HCT116 (cell line): ENCODE data around the gene TRIM45. TPM values are rescaled to one million over a fixed set of nuclear protein-coding genes. Genes with fewer than 3 reads are reported as not detected.

Experiments used
- ATAC-seq: fragments of 200-7000 bp; cut with Tn5 transposase; 2 replicates; pipeline ENCODE4 v1.9.1; 2020; ENCODE audit warnings: mild to moderate bottlenecking, moderate library complexity
- BruUV-seq: library from RNA; stranded (reverse); fragments of 400-500 nt; replicated peaks from 2 replicates; lab custom pipeline; 2021; lab: Mats Ljungman, UMichigan
- CTCF ChIA-PET: fragments of 300-600 bp; sonication (Branson Sonifier 250); formaldehyde crosslinking; loops from one replicate; lab custom pipeline; 2021; ENCODE audit warnings: antibody characterized with exemption; lab: Charles Lee
- POLR2A ChIA-PET: fragments of 300-600, 350-600 bp; sonication (Branson Sonifier 250); formaldehyde crosslinking; loops from one replicate; lab custom pipeline; 2021; ENCODE audit warnings: antibody characterized with exemption; lab: Charles Lee
- RAD21 ChIA-PET, 2 experiments: fragments of 300-600 bp; sonication (Branson Sonifier 250); formaldehyde crosslinking; loops; one replicate each; lab custom pipeline; 2023; ENCODE audit warnings: low total read pairs in 2 of 2; ENCODE audit not compliant: uncharacterized antibody in 2 of 2, unreplicated experiment in 2 of 2, low non-redundant PET in 1 of 2; lab: Charles Lee
- DNase-seq: peaks from one replicate; pipeline ENCODE4 v3.0.0-alpha.2; 2010; ENCODE audit warnings: low read depth, low spot score
- H2AFZ ChIP-seq: fragments of 200-600 bp; shearing (Covaris generic), sonication (generic); 2 replicates; pipeline ENCODE4 v1.6.1; 2017; ENCODE audit warnings: low read depth, mixed run types, mixed read lengths, antibody characterized with exemption, low read length; ENCODE audit not compliant: poor library complexity, severe bottlenecking
- H3K27ac ChIP-seq: 2 replicates; pipeline ENCODE4 v1.5.1; 2012; ENCODE audit warnings: low read depth, low read length
- H3K27me3 ChIP-seq: fragments of 200-600 bp; sonication (generic); 2 replicates; pipeline ENCODE4 v1.6.1; 2016; ENCODE audit warnings: mixed run types, low read length, mixed read lengths; ENCODE audit not compliant: insufficient read depth
- H3K36me3 ChIP-seq, 2 experiments: fragments of 200-500 bp in 1 of 2; fragments of 200-600 bp in 1 of 2; sonication (Bioruptor generic) in 1 of 2; sonication (generic) in 1 of 2; 2 replicates each; pipeline versions ENCODE4 v1.5.1 to v1.6.1; 2014 to 2016; ENCODE audit warnings: low read length in 2 of 2, inconsistent platforms in 1 of 2, mixed read lengths in 1 of 2, mixed run types in 1 of 2; ENCODE audit not compliant: insufficient read depth in 2 of 2, control insufficient read depth in 1 of 2
- H3K4me1 ChIP-seq, 2 experiments: fragments of 200-600 bp in 1 of 2; sonication (generic) in 1 of 2; 2 replicates each; pipeline versions ENCODE4 v1.5.1 to v1.6.1; 2012 to 2017; ENCODE audit warnings: low read length in 2 of 2, inconsistent platforms in 1 of 2, mild to moderate bottlenecking in 1 of 2, mixed read lengths in 1 of 2, mixed run types in 1 of 2, moderate library complexity in 1 of 2; ENCODE audit not compliant: insufficient read depth in 2 of 2, control insufficient read depth in 1 of 2
- H3K4me2 ChIP-seq: fragments of 200-600 bp; sonication (generic); 2 replicates; pipeline ENCODE4 v1.6.1; 2017; ENCODE audit warnings: mixed run types, low read length, mixed read lengths
- H3K4me3 ChIP-seq, 2 experiments: fragments of 200-600 bp in 1 of 2; sonication (generic) in 1 of 2; replicated peaks in 1 of 2; 2 replicates each; pipeline ENCODE4 v1.5.1; 2011 to 2016; ENCODE audit warnings: low read length in 2 of 2, control low read depth in 1 of 2, low read depth in 1 of 2, mild to moderate bottlenecking in 1 of 2, mixed read lengths in 1 of 2, mixed run types in 1 of 2
- H3K79me2 ChIP-seq: fragments of 200-600 bp; sonication (generic); 2 replicates; pipeline ENCODE4 v1.6.1; 2017; ENCODE audit warnings: mild to moderate bottlenecking, mixed run types, low read length, moderate library complexity, mixed read lengths; ENCODE audit not compliant: insufficient read depth
- H3K9ac ChIP-seq: fragments of 200-600 bp; sonication (generic); 2 replicates; pipeline ENCODE4 v1.6.1; 2016; ENCODE audit warnings: low read length, mixed read lengths
- H3K9me2 ChIP-seq: fragments of 200-600 bp; sonication (generic), shearing (Covaris generic); 2 replicates; pipeline ENCODE4 v1.6.1; 2017; ENCODE audit warnings: mixed run types, mild to moderate bottlenecking, moderate library complexity; ENCODE audit not compliant: insufficient read depth
- H3K9me3 ChIP-seq, 2 experiments: fragments of 200-500 bp in 1 of 2; fragments of 200-600 bp in 1 of 2; sonication (Bioruptor generic) in 1 of 2; sonication (generic) in 1 of 2; 2 replicates each; pipeline ENCODE4 v1.6.1; 2014 to 2017; ENCODE audit warnings: low read length in 2 of 2, mixed read lengths in 2 of 2, inconsistent platforms in 1 of 2, low read depth in 1 of 2, mild to moderate bottlenecking in 1 of 2, mixed run types in 1 of 2, moderate library complexity in 1 of 2; ENCODE audit not compliant: control insufficient read depth in 1 of 2, insufficient read depth in 1 of 2
- H4K20me1 ChIP-seq: fragments of 200-600 bp; sonication (generic), shearing (Covaris generic); 2 replicates; pipeline ENCODE4 v1.6.1; 2017; ENCODE audit warnings: mixed run types, mild to moderate bottlenecking, moderate library complexity; ENCODE audit not compliant: insufficient read depth
- CBX3 ChIP-seq: IDR thresholded peaks from 2 replicates; pipeline ENCODE4 v1.6.1; 2012; ENCODE audit warnings: low read depth
- CEBPB ChIP-seq: IDR thresholded peaks from 2 replicates; pipeline ENCODE4 v1.6.1; 2012; ENCODE audit warnings: low read depth
- EGR1 ChIP-seq: IDR thresholded peaks from 2 replicates; pipeline ENCODE4 v1.6.1; 2012; ENCODE audit warnings: low read depth
- ELF1 ChIP-seq: IDR thresholded peaks from 2 replicates; pipeline ENCODE4 v1.6.1; 2012; ENCODE audit warnings: low read depth, borderline replicate concordance
- EZH2phosphoT487 ChIP-seq: fragments of 200-600 bp; IDR thresholded peaks from 2 replicates; pipeline ENCODE4 v1.6.1; 2018; ENCODE audit warnings: antibody characterized with exemption, borderline replicate concordance
- FOSL1 ChIP-seq: IDR thresholded peaks from 2 replicates; pipeline ENCODE4 v1.6.1; 2012; ENCODE audit warnings: low read depth
- POLR2A ChIP-seq: IDR thresholded peaks from 2 replicates; pipeline ENCODE4 v1.7.0; 2011; ENCODE audit warnings: borderline replicate concordance; ENCODE audit not compliant: insufficient read depth, insufficient read length; ENCODE audit errors: extremely low read depth
- SIN3A ChIP-seq: IDR thresholded peaks from 2 replicates; pipeline ENCODE4 v1.6.1; 2012; ENCODE audit warnings: low read depth
- SP1 ChIP-seq: IDR thresholded peaks from 2 replicates; pipeline ENCODE4 v1.6.1; 2012; ENCODE audit warnings: low read depth
- YY1 ChIP-seq: IDR thresholded peaks from 2 replicates; pipeline ENCODE4 v1.6.1; 2011; ENCODE audit warnings: low read length, low read depth, moderate library complexity, mild to moderate bottlenecking; ENCODE audit not compliant: insufficient replicate concordance; ENCODE audit errors: extremely low read depth
- ZFX ChIP-seq: fragments of 450-650 bp; IDR thresholded peaks from 2 replicates; pipeline ENCODE4 v1.6.1; 2017
- ZNF274 ChIP-seq: fragments of 200-500 bp; sonication (Bioruptor generic); IDR thresholded peaks from 2 replicates; pipeline ENCODE4 v1.6.1; 2014; ENCODE audit warnings: mild to moderate bottlenecking, low read depth, low read length, inconsistent platforms
- intact Hi-C: fragments of 100-400 bp; cut with micrococcal nuclease; formaldehyde crosslinking; loops from 2 replicates; pipeline ENCODE4 v1.10.0; 2022
- total RNA-seq: library from RNA; stranded (reverse); gene quantifications from one replicate; pipeline ENCODE4 v1.2.1, GENCODE V29; 2021; ENCODE audit not compliant: unreplicated experiment
- TF ChIP-seq, protein P1 (sequence below): IDR thresholded peaks from 2 replicates; pipeline ENCODE4 v1.6.1; 2011; ENCODE audit warnings: mild to moderate bottlenecking, low read length, moderate library complexity; ENCODE audit not compliant: insufficient replicate concordance; ENCODE audit errors: extremely low read depth
- TF ChIP-seq, protein P2 (sequence below): IDR thresholded peaks from 2 replicates; pipeline ENCODE4 v1.6.1; 2012
- TF ChIP-seq, protein P3 (sequence below): IDR thresholded peaks from 2 replicates; pipeline ENCODE4 v1.6.1; 2012; ENCODE audit warnings: low read depth
- TF ChIP-seq, protein P4 (sequence below), 3 experiments: fragments of 200-600 bp in 1 of 3; sonication (generic) in 1 of 3; IDR thresholded peaks in 2 of 3; conservative IDR thresholded peaks in 1 of 3; 2 replicates each; pipeline ENCODE4 v1.5.1; 2012 to 2017; ENCODE audit warnings: low read depth in 2 of 3, low read length in 2 of 3, antibody characterized with exemption in 1 of 3, borderline replicate concordance in 1 of 3, control low read depth in 1 of 3, mild to moderate bottlenecking in 1 of 3, mixed read lengths in 1 of 3, mixed run types in 1 of 3, moderate library complexity in 1 of 3; ENCODE audit not compliant: insufficient read depth in 1 of 3

The TRIM45 gene
- total RNA-seq, 1 experiment from 2014 or later = 3.5 TPM

DNA sequence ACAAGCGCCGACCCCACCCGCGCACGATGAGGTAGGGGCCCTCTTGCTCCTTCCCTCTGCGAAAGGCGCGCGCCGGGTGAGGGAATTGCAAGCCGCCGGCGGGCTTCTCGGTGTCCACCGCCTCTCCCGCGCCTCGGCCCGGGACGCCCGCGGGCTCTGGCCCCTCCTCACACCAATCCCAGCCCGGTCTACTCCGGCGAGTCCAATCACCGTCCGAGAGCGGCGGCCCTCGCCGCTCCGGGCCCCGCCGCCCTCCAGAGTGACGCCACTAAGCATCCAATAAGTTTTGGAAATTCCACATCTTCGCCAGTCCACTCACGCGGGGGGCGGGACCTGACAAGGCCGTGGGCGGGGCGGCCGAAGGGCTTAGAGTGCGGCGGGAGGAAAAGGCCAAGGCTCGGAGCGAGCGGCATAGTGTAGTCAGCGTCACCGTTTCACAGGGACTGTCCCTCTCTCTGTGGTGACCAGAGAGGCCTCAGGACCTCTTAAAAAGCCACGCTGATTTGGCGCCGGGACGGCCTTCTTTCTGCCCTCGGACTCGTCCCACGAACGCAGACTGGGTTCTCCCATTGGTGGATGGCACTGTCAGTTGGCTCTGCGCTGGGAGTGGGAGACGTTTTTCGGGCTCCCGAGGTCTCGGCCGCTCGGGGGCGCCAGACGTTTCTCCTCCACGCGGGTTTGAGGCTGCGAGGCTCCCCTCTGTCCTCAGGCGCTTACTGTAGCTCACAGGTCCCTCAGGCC, at the start of gene TRIM45 (continued):
- 0 out of 2 replicates have a peak, but pooled peaks have one; percentile 46 for TF ChIP-seq EGR1
- TF ChIP-seq ZNF274 = no peak

DNA sequence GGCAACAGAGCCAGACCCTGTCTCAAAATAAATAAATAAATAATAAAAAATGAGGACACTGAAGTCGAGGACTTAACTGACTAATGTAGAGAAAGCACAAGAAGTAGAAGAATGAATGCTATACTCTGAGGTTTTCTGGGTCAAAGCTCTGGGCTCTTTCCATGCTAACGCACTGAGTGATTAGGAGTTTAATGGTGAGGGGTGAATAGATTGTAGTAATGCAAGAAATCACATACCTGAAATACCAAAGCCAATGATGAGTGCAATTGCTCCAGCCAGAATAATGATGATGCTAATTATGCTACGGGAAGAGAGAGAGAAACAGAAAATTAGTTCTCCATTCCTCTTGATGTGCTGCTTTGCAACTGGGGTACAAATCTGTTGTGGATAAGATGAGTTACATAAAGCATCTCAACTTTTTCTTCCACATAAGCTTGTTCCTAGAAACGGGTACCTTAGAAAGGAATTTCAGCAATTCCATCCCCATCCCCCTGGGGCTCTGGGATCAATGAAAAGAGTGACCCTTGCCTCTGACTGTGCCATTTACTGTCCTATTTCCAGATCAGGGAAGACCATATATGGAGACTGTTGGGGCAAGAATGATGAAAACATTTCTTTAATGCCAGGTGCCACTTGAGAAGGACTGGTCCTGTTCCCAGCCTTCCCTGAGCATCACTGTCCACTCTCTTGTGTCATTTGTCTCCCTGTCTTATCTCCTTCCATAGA, 48.5 kb upstream of the TRIM45 start:
- ChIA-PET POLR2A (no interaction called here), CTCF (no interaction called here), RAD21 (no interaction called here)
- Histone ChIP-seq H3K9me3 (no peaks in the 10 kb centered on the region), H3K4me3 (no peak overlapping the region), H3K27ac (no peak overlapping the region), H3K27me3 (no peaks in the 10 kb centered on the region), H4K20me1 (no peaks in the 10 kb centered on the region), H3K9me2 (no peaks in the 10 kb centered on the region), H3K4me2 (no peak overlapping the region), H2AFZ (no peak overlapping the region), H3K4me1 (no peaks in the 10 kb centered on the region), H3K9ac (no peak overlapping the region), H3K36me3 (no peaks in the 10 kb centered on the region), H3K79me2 (no peaks in the 10 kb centered on the region)
- intact Hi-C loops = no loop called here
- no peak for DNase-seq
- ATAC-seq = no peak
- no TSS peak for BruUV-seq
- TF ChIP-seq, protein P1, sequence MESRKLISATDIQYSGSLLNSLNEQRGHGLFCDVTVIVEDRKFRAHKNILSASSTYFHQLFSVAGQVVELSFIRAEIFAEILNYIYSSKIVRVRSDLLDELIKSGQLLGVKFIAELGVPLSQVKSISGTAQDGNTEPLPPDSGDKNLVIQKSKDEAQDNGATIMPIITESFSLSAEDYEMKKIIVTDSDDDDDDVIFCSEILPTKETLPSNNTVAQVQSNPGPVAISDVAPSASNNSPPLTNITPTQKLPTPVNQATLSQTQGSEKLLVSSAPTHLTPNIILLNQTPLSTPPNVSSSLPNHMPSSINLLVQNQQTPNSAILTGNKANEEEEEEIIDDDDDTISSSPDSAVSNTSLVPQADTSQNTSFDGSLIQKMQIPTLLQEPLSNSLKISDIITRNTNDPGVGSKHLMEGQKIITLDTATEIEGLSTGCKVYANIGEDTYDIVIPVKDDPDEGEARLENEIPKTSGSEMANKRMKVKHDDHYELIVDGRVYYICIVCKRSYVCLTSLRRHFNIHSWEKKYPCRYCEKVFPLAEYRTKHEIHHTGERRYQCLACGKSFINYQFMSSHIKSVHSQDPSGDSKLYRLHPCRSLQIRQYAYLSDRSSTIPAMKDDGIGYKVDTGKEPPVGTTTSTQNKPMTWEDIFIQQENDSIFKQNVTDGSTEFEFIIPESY = no peak
- TF ChIP-seq SIN3A (no peak), ZFX (no peak), FOSL1 (no peak), EZH2phosphoT487 (no peak), POLR2A (no peak), CEBPB (no peak), ELF1 (no peak), YY1 (no peak), CBX3 (no peak), ZNF274 (no peak), SP1 (no peak)
- TF ChIP-seq, protein P2, sequence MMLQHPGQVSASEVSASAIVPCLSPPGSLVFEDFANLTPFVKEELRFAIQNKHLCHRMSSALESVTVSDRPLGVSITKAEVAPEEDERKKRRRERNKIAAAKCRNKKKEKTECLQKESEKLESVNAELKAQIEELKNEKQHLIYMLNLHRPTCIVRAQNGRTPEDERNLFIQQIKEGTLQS = no peak
- TF ChIP-seq, protein P3, sequence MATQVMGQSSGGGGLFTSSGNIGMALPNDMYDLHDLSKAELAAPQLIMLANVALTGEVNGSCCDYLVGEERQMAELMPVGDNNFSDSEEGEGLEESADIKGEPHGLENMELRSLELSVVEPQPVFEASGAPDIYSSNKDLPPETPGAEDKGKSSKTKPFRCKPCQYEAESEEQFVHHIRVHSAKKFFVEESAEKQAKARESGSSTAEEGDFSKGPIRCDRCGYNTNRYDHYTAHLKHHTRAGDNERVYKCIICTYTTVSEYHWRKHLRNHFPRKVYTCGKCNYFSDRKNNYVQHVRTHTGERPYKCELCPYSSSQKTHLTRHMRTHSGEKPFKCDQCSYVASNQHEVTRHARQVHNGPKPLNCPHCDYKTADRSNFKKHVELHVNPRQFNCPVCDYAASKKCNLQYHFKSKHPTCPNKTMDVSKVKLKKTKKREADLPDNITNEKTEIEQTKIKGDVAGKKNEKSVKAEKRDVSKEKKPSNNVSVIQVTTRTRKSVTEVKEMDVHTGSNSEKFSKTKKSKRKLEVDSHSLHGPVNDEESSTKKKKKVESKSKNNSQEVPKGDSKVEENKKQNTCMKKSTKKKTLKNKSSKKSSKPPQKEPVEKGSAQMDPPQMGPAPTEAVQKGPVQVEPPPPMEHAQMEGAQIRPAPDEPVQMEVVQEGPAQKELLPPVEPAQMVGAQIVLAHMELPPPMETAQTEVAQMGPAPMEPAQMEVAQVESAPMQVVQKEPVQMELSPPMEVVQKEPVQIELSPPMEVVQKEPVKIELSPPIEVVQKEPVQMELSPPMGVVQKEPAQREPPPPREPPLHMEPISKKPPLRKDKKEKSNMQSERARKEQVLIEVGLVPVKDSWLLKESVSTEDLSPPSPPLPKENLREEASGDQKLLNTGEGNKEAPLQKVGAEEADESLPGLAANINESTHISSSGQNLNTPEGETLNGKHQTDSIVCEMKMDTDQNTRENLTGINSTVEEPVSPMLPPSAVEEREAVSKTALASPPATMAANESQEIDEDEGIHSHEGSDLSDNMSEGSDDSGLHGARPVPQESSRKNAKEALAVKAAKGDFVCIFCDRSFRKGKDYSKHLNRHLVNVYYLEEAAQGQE = no peak
- TF ChIP-seq, protein P4, sequence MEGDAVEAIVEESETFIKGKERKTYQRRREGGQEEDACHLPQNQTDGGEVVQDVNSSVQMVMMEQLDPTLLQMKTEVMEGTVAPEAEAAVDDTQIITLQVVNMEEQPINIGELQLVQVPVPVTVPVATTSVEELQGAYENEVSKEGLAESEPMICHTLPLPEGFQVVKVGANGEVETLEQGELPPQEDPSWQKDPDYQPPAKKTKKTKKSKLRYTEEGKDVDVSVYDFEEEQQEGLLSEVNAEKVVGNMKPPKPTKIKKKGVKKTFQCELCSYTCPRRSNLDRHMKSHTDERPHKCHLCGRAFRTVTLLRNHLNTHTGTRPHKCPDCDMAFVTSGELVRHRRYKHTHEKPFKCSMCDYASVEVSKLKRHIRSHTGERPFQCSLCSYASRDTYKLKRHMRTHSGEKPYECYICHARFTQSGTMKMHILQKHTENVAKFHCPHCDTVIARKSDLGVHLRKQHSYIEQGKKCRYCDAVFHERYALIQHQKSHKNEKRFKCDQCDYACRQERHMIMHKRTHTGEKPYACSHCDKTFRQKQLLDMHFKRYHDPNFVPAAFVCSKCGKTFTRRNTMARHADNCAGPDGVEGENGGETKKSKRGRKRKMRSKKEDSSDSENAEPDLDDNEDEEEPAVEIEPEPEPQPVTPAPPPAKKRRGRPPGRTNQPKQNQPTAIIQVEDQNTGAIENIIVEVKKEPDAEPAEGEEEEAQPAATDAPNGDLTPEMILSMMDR (IDR thresholded peaks at IDR 0.05 in 2 of 3, conservative IDR thresholded peaks at IDR 0.05 in 1 of 3; ENCODE audit: borderline replicate concordance in 1 of 3, insufficient read depth in 1 of 3, low read depth in 2 of 3, low read length in 2 of 3) = no peak
